ENCODE data around the gene KRTAP10-3.

Gene KRTAP10-3

DNA sequence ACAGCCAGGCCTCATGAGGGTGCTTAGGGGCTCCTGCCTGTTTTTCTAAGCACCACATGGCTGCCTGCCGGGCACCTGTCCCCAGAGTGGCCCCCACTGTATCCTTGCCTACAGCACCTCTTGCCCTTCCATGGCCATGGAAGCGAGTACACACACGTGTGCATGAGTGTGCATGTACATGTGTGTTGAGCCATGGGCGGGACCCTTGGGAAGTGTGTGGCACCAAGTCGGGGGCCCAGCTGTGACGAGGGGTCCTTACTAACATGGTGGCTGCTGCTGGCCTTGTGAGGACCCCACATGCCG is 44.4 kb downstream of the KRTAP10-3 start:
- POLR2A ChIA-PET, result no interaction called here
- TF ChIP-seq, protein P1, sequence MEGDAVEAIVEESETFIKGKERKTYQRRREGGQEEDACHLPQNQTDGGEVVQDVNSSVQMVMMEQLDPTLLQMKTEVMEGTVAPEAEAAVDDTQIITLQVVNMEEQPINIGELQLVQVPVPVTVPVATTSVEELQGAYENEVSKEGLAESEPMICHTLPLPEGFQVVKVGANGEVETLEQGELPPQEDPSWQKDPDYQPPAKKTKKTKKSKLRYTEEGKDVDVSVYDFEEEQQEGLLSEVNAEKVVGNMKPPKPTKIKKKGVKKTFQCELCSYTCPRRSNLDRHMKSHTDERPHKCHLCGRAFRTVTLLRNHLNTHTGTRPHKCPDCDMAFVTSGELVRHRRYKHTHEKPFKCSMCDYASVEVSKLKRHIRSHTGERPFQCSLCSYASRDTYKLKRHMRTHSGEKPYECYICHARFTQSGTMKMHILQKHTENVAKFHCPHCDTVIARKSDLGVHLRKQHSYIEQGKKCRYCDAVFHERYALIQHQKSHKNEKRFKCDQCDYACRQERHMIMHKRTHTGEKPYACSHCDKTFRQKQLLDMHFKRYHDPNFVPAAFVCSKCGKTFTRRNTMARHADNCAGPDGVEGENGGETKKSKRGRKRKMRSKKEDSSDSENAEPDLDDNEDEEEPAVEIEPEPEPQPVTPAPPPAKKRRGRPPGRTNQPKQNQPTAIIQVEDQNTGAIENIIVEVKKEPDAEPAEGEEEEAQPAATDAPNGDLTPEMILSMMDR (IDR thresholded peaks at IDR 0.05; ENCODE audit: control extremely low read depth, extremely low read depth, low read depth, missing control alignments), result no peak
- no peak for DNase-seq (ENCODE audit: extremely low spot score)
- CTCF ChIA-PET, result interaction anchor here (7.3 kb wide), 1 partner anchor 280 kb away, joined by 67 read pairs; no protein-coding TSS in a partner anchor

DNA sequence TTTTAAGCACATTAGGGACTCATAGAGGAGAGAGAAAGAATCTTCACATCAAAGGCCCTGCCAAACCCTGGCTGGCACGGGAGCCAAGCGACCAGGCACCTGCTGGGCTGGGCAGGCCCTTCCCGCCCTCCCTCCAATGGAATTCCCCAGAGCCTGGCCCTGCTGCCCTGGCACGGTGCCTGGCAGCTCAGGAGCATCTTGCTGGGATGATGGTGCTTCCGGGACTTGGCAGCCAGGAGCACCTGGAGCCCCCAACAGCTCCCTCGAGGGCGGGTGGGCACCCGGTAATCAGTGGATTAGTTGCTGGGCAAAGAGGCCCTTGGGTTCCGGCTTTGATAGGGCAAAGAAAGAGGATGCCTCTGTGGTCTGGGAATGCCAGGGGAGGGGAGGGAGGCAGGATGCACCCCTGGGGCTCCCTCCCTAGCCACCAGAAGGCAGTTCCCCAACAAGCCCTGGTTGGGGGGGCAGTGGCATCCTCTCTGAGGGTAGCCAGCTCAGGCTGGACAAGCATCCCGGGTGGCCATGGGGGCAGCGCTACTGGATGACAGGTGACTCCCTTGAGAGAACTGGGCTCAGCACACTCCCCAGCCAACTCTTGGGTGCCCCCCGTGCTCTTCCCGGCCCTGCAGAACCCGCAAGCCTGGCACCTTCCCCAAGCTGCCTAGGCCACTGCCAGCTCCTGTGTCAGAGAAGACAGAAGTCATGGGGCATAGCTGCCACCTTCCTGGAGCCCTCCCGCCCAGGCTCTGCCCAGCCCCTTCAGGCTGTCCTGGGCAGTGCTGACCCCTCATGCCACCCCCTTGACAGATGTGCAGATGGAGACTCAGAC is 45.0 kb downstream of the KRTAP10-3 start:
- DNase-seq (ENCODE audit: extremely low spot score), result no peak
- ChIA-PET POLR2A (no interaction called here), CTCF (interaction anchor here (1.3 to 7.3 kb wide), 2 partner anchors 12 to 280 kb away, joined by 4 to 67 read pairs; no protein-coding TSS in a partner anchor)
- TF ChIP-seq, protein P1 (IDR thresholded peaks at IDR 0.05; ENCODE audit: control extremely low read depth, extremely low read depth, low read depth, missing control alignments), result no peak

- CTCF ChIA-PET, result interaction anchor here (1.3 to 7.3 kb wide), 2 partner anchors 11 to 281 kb away, joined by 4 to 67 read pairs; no protein-coding TSS in a partner anchor
These were observed 45.9 kb downstream of the KRTAP10-3 start for GRCh38 chr21:44512496-44513388.

DNA sequence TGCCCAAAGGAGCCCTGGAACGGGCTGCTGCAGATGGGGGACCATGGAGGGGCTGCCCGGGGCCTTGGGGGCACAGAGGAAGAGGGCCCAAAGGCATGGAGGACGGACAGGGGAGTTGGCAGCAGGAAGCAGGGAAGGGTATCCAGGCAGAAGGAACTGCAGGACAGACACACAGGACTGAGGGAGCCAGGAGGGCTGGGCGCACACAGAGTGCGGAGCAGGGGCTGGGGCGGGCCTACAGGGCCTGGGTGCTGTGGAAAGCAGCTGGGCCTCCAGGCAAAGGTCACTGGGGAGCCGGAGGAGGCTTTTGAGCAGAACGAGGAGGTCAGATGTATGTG is 46.7 kb downstream of the KRTAP10-3 start:
- TF ChIP-seq, protein P1 (IDR thresholded peaks at IDR 0.05; ENCODE audit: control extremely low read depth, extremely low read depth, low read depth, missing control alignments), result no peak
- CTCF ChIA-PET, result interaction anchor here (1.5 to 7.3 kb wide), 3 partner anchors 16 to 626 kb away, joined by 5 to 67 read pairs (median 8); no protein-coding TSS in a partner anchor
- DNase-seq (ENCODE audit: extremely low spot score), result no peak
- POLR2A ChIA-PET, result no interaction called here

More at GRCh38 chr21:44512496-44513388, 45.9 kb downstream of the KRTAP10-3 start:
- TF ChIP-seq, protein P1 (IDR thresholded peaks at IDR 0.05; ENCODE audit: control extremely low read depth, extremely low read depth, low read depth, missing control alignments), result no peak
- POLR2A ChIA-PET, result no interaction called here
- DNase-seq (ENCODE audit: extremely low spot score), result no peak

DNA sequence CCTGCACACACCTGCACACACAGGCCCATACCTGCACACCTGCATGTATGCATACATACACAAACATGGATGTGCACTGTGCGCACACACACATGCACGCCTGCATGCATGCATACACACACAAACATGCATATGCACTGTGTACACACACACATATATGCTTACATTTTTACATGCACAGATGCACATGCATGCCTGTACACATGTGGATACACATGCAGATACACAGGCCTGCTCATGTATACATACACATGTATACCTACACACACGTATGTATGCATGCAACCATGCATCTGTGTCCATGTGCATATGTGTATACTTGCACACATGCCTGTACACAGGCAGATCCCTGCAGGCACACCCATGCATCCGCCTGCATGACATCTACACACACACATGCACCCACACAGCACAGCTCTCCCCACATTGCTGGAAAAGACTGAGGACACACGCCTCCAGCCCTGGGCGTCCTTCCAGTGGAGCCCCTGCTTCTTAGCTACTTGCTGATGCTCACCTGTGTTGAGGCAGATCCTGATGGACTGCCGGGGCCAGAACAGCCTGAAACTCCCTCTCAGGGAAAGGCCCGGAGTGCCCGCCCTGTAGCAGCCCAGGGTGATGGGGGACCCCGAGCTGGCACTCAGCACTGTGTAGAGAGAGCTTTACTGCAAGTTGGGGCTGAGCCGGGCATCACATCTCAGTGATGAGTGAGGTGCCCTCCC is 47.2 kb downstream of the KRTAP10-3 start:
- ChIA-PET CTCF (interaction anchor here (0.7 to 7.3 kb wide), 20 partner anchors 9 to 627 kb away, joined by 3 to 67 read pairs (median 4); partner anchors contain the start of gene UBE2G2), POLR2A (no interaction called here)
- TF ChIP-seq, protein P1 (IDR thresholded peaks at IDR 0.05; ENCODE audit: control extremely low read depth, extremely low read depth, low read depth, missing control alignments), result no peak
- no peak for DNase-seq (ENCODE audit: extremely low spot score)

Data from GM10248 (cell line).